Upper lobe of left lung (tissue), 6 donors: Measurements from ENCODE around the gene PRRG2. TPM values are rescaled to one million over a fixed set of nuclear protein-coding genes. Genes with fewer than 3 reads are reported as not detected.
"Not testable (repeated sequence)": the region's sequence is repeated elsewhere in the genome, so short reads cannot be mapped to it uniquely, and the experiment has no call there.

ENCODE experiments used
- ATAC-seq, 2 donors: fragments of 200-7000 bp; cut with Tn5 transposase; one replicate each; pipeline ENCODE4 v1.9.1; 2022; ENCODE audit warnings: mild to moderate bottlenecking in 2 of 2, moderate library complexity in 2 of 2; ENCODE audit not compliant: low FRiP score in 2 of 2
- DNase-seq, 2 donors: peaks; one replicate each; pipeline ENCODE4 v3.0.0-alpha.2; 2019 to 2020
- H3K27ac ChIP-seq, 4 donors: fragments of 200-600 bp; sonication (generic); one replicate each; pipeline ENCODE4 v1.5.1; 2016 to 2019
- H3K27me3 ChIP-seq, 4 donors: fragments of 200-600 bp; sonication (generic); one replicate each; pipeline ENCODE4 v1.5.1; 2017 to 2019
- H3K36me3 ChIP-seq, 4 donors: fragments of 200-600 bp; sonication (generic); one replicate each; pipeline ENCODE4 v1.5.1; 2016 to 2019
- H3K4me1 ChIP-seq, 4 donors: fragments of 200-600 bp; sonication (generic); one replicate each; pipeline ENCODE4 v1.5.1; 2018 to 2019
- H3K4me3 ChIP-seq, 4 donors: fragments of 200-600 bp; sonication (generic); one replicate each; pipeline ENCODE4 v1.5.1; 2017 to 2019; ENCODE audit warnings: mild to moderate bottlenecking in 2 of 4, moderate library complexity in 1 of 4
- H3K9me3 ChIP-seq, 4 donors: fragments of 200-600 bp; sonication (generic); one replicate each; pipeline ENCODE4 v1.5.1; 2018 to 2019
- EP300 ChIP-seq, 4 donors: sonication (generic); formaldehyde crosslinking; IDR thresholded peaks; one replicate each; pipeline ENCODE4 v1.5.1; 2017; ENCODE audit warnings: antibody characterized with exemption in 4 of 4, control low read depth in 2 of 4
- POLR2A ChIP-seq, 4 donors: fragments of 450-650 bp; IDR thresholded peaks; one replicate each; pipeline ENCODE4 v1.5.1; 2016 to 2017; ENCODE audit warnings: antibody characterized with exemption in 4 of 4, mild to moderate bottlenecking in 2 of 4
- POLR2AphosphoS5 ChIP-seq, 2 donors: sonication (generic); formaldehyde crosslinking; IDR thresholded peaks; one replicate each; pipeline ENCODE4 v1.5.1; 2017; ENCODE audit warnings: antibody characterized with exemption in 2 of 2
- WGBS, 2 donors: methylation state at CpG; one replicate each; pipeline ENCODE4 v1.1.5; 2017 to 2018; 5-methylcytosine and 5-hydroxymethylcytosine counted together
- total RNA-seq, 6 donors: library from RNA; depleted of rRNA in 4 of 6; stranded (reverse); fragments of >200 nt in 4 of 6; gene quantifications; one replicate each; pipeline versions ENCODE4 v1.1.0 to v1.2.1, GENCODE V29; 2016 to 2021
- TF ChIP-seq, protein P1 (sequence below), 6 experiments: fragments of 450-650 bp in 4 of 6; fragments of 200-600 bp in 2 of 6; sonication (generic) in 2 of 6; IDR thresholded peaks; one replicate each; pipeline ENCODE4 v1.5.1; 2016 to 2019; ENCODE audit warnings: antibody characterized with exemption in 6 of 6
- donor health status: DM: no; HTN: no; CAD: no; lungs with moderate emphysema.
- donor health status: DM: no; HTN: yes; CAD: no; lungs with severe emphysema.

Gene PRRG2
- total RNA-seq, 6 donors from 2014 or later, result 3.8 to 10.0 (median 7.1) TPM

DNA sequence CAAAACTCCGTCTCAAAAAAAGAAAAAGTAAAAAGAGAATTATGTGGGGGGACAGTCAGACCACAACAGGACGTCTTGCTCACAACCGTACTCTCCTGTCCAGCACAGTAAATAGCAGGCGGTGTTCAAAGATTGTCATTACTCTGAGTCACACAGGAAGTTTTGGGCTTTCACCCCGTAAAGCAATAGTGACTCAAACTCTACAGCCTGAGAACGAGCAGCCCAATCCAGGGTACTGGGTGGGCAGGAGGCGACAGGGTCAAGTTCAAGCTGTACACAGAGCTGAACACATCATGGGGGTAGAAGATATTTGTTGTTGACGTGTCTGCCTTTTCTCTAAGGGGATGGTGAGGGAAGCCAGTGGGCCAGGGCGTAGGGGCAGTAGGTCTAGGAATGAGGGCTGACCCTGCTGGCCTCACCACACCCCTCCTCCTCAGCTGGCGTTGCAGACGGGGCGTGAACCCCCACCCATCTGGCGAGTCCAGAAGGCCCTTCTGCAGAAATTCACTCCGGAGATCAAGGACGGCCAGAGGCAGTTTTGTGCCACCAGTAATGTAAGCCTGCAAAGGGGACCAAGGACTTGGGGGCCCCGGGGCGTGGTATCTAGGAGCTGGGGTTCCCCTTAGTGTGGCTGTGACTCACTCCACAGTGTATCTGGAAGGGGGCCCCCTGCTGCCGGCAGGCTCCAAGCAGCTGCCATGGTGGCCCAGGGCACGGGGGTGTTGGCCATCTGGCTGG is 33.1 kb downstream of the PRRG2 start:
- DNase-seq, result peak in 1 of 2 donors; percentile 43
- Histone ChIP-seq H3K36me3 (peaks cover 15 to 69% (median 55%) of the 10 kb centered on the region in 4 donors), H3K27me3 (no peaks in the 10 kb centered on the region), H3K4me3 (no peak overlapping the region), H3K9me3 (no peaks in the 10 kb centered on the region), H3K4me1 (peaks cover 5 to 19% (median 17%) of the 10 kb centered on the region in 4 donors), H3K27ac (peak overlapping the region in 1 of 4 donors; percentile 27)
- peak in 1 of 2 donors; percentile 83 for ATAC-seq
- TF ChIP-seq POLR2A (IDR thresholded peaks at IDR 0.05) (no peak), EP300 (IDR thresholded peaks at IDR 0.05) (no peak), POLR2AphosphoS5 (IDR thresholded peaks at IDR 0.05) (no peak)
- TF ChIP-seq, protein P1, sequence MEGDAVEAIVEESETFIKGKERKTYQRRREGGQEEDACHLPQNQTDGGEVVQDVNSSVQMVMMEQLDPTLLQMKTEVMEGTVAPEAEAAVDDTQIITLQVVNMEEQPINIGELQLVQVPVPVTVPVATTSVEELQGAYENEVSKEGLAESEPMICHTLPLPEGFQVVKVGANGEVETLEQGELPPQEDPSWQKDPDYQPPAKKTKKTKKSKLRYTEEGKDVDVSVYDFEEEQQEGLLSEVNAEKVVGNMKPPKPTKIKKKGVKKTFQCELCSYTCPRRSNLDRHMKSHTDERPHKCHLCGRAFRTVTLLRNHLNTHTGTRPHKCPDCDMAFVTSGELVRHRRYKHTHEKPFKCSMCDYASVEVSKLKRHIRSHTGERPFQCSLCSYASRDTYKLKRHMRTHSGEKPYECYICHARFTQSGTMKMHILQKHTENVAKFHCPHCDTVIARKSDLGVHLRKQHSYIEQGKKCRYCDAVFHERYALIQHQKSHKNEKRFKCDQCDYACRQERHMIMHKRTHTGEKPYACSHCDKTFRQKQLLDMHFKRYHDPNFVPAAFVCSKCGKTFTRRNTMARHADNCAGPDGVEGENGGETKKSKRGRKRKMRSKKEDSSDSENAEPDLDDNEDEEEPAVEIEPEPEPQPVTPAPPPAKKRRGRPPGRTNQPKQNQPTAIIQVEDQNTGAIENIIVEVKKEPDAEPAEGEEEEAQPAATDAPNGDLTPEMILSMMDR (IDR thresholded peaks at IDR 0.05), result no peak
- 79% methylated on average over 12 to 19 of the region's 19 CpGs for WGBS, 2 donors

DNA sequence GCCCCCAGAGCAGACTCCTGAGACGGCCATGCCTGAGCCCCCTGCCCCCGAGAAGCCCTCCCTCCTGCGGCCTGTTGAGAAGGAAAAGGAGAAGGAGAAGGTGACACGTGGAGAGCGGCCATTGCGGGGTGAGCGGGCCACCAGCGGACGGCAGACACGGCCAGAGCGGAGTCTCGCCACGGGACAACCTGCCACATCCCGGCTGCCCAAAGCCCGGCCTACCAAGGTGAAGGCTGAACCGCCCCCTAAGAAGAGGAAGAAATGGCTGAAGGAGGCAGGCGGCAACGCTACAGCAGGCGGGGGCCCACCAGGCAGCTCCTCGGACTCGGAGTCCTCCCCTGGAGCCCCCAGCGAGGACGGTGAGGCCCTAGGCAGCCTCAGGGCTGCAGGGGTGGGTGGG is 34.7 kb downstream of the PRRG2 start:
- 94 to 96% methylated on average over 19 to 23 of the region's 23 CpGs for WGBS, 2 donors
- peaks cover 5 to 19% (median 17%) of the 10 kb centered on the region in 4 donors for H3K4me1 ChIP-seq

DNA sequence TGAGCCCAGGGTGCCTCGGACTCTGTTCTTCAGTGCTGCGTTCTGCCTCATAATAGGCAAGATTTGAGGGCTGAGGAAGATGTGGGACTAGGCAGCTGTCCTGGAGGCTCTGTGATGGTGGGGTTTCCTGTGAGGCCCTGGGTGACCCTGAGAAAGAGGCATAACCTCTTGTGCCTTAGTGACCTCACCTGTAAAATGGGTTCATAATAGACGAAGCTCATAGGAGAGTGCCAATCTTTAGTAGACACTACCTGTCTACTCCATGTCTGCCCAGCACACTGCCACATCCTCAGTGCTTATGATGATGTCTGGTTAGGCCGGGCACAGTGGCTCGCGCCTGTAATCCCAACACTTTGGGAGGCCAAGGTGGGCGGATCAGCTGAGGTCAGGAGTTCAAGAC is 35.4 kb downstream of the PRRG2 start:
- WGBS, 2 donors, result 95 to 96% methylated on average over 5 to 7 of the region's 7 CpGs
- H3K36me3 ChIP-seq, result peaks cover 20 to 64% (median 53%) of the 10 kb centered on the region in 4 donors
- ATAC-seq, result no peak

More for the DNA sequence above, 34.7 kb downstream of the PRRG2 start:
- H3K9me3 ChIP-seq, result no peaks in the 10 kb centered on the region
- peaks cover 19 to 64% (median 52%) of the 10 kb centered on the region in 4 donors for H3K36me3 ChIP-seq
- no peak overlapping the region for H3K4me3 ChIP-seq
- TF ChIP-seq EP300 (IDR thresholded peaks at IDR 0.05), result no peak
- TF ChIP-seq POLR2AphosphoS5 (IDR thresholded peaks at IDR 0.05), result no peak
- no peak for TF ChIP-seq POLR2A (IDR thresholded peaks at IDR 0.05)
- TF ChIP-seq, protein P1 (IDR thresholded peaks at IDR 0.05), result no peak
- no peak for ATAC-seq
- no peak overlapping the region for H3K27ac ChIP-seq
- DNase-seq, result peak in 1 of 2 donors; percentile 60
- H3K27me3 ChIP-seq, result no peaks in the 10 kb centered on the region

DNA sequence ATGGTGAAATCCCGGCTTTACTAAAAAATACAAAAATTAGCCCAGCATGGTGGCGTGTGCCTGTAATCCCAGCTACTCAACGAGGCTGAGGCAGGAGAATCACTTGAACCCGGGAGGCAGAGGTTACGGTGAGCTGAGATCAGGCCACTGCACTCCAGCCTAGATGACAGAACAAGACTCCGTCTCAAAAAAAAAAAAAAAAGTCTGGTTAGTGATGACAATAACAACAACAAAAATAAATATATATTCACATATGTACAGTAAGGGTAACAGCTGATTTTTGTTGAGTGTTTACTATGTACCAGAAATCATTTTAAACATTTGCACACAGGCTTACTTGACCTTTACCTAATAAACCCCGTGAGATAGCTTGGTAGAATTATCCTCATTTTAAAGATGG is 35.8 kb downstream of the PRRG2 start:
- WGBS, 2 donors, result 94% methylated on average over 7 of the region's 7 CpGs
- TF ChIP-seq EP300 (IDR thresholded peaks at IDR 0.05), result no peak
- TF ChIP-seq, protein P1 (IDR thresholded peaks at IDR 0.05), result no peak
- TF ChIP-seq POLR2AphosphoS5 (IDR thresholded peaks at IDR 0.05), result no peak
- no peak for TF ChIP-seq POLR2A (IDR thresholded peaks at IDR 0.05)
- no peak for ATAC-seq
- no peak for DNase-seq
- Histone ChIP-seq H3K27ac (no peak overlapping the region), H3K9me3 (no peaks in the 10 kb centered on the region), H3K36me3 (peaks cover 24 to 69% (median 56%) of the 10 kb centered on the region in 4 donors), H3K4me3 (no peak overlapping the region), H3K27me3 (no peaks in the 10 kb centered on the region), H3K4me1 (peaks cover 5 to 18% (median 14%) of the 10 kb centered on the region in 4 donors)

More for the DNA sequence above, 35.4 kb downstream of the PRRG2 start:
- peaks cover 5 to 19% (median 15%) of the 10 kb centered on the region in 4 donors for H3K4me1 ChIP-seq
- DNase-seq, result no peak
- no peak overlapping the region for H3K4me3 ChIP-seq
- H3K27ac ChIP-seq, result no peak overlapping the region
- no peaks in the 10 kb centered on the region for H3K9me3 ChIP-seq
- TF ChIP-seq, protein P1 (IDR thresholded peaks at IDR 0.05), result no peak
- TF ChIP-seq EP300 (IDR thresholded peaks at IDR 0.05), result no peak
- TF ChIP-seq POLR2A (IDR thresholded peaks at IDR 0.05), result no peak
- TF ChIP-seq POLR2AphosphoS5 (IDR thresholded peaks at IDR 0.05), result no peak
- H3K27me3 ChIP-seq, result no peaks in the 10 kb centered on the region

GRCh38 chr19:49617860-49618259 is 36.7 kb downstream of the PRRG2 start:
- H3K27me3 ChIP-seq, ATAC-seq, H3K4me3 ChIP-seq, H3K9me3 ChIP-seq, DNase-seq, H3K27ac ChIP-seq: not testable (repeated sequence)
- Histone ChIP-seq H3K4me1 (peaks cover 0 to 14% (median 6%) of the 10 kb centered on the region in 4 donors), H3K36me3 (peaks cover 25 to 71% (median 58%) of the 10 kb centered on the region in 4 donors)
- WGBS, 2 donors, result 85 to 90% methylated on average over 13 of the region's 13 CpGs
